ENCODE results near the gene SOAT2. TPM values are rescaled to one million over a fixed set of nuclear protein-coding genes. Genes with fewer than 3 reads are reported as not detected.
"Not testable (repeated sequence)": the region's sequence is repeated elsewhere in the genome, so short reads cannot be mapped to it uniquely, and the experiment has no call there.

Gene SOAT2
- total RNA-seq, 2 experiments from 2014 or later = 1.4 to 1.5 TPM

GRCh38 chr12:53101931-53102781, 1.1 kb upstream of the SOAT2 start:
- H3K9me3 Mint-ChIP-seq = no peaks in the 10 kb centered on the region
- peaks cover 1% of the 10 kb centered on the region for H3K27me3 Mint-ChIP-seq
- POLR2A ChIA-PET = interaction anchor here (0.9 to 3.1 kb wide), 11 partner anchors 9 to 109 kb away, joined by 3 to 27 read pairs (median 3); partner anchors contain the start of gene SPRYD3
- no peak overlapping the region for H3K4me3 Mint-ChIP-seq
- CTCF ChIA-PET = interaction anchor here (0.6 to 10.6 kb wide), 20 partner anchors 9 to 319 kb away, joined by 3 to 236 read pairs (median 4); partner anchors contain the start of genes AAAS, PFDN5 and SPRYD3
- H3K36me3 Mint-ChIP-seq (ENCODE audit: low read depth) = no peaks in the 10 kb centered on the region
- no peak for DNase-seq
- peak overlapping the region; percentile 33 for H3K27ac Mint-ChIP-seq
- H3K4me1 Mint-ChIP-seq = peaks cover 61% of the 10 kb centered on the region

- no peaks in the 10 kb centered on the region for H3K9me3 Mint-ChIP-seq
- no peak overlapping the region for H3K4me3 Mint-ChIP-seq
- no peaks in the 10 kb centered on the region for H3K36me3 Mint-ChIP-seq (ENCODE audit: low read depth)
- ChIA-PET CTCF (interaction anchor here (0.7 to 10.6 kb wide), 12 partner anchors 11 to 1772 kb away, joined by 3 to 236 read pairs (median 6); partner anchors contain the start of genes AAAS and SPRYD3), POLR2A (interaction anchor here (0.8 to 3.1 kb wide), 10 partner anchors 10 to 116 kb away, joined by 3 to 27 read pairs (median 4); partner anchors contain the start of genes EIF4B and SPRYD3)
- H3K4me1 Mint-ChIP-seq = peaks cover 50% of the 10 kb centered on the region
- H3K27me3 Mint-ChIP-seq = no peaks in the 10 kb centered on the region
- DNase-seq = peak; percentile 54
- peak overlapping the region; percentile 61 for H3K27ac Mint-ChIP-seq
Observed at GRCh38 chr12:53103860-53104305, 597 bp downstream of the SOAT2 start.

- Mint-ChIP-seq H3K27ac (no peak overlapping the region), H3K4me3 (no peak overlapping the region), H3K9me3 (no peaks in the 10 kb centered on the region), H3K36me3 (ENCODE audit: low read depth) (no peaks in the 10 kb centered on the region), H3K27me3 (no peaks in the 10 kb centered on the region), H3K4me1 (peaks cover 43% of the 10 kb centered on the region)
- CTCF ChIA-PET = interaction anchor here (0.7 to 10.6 kb wide), 3 partner anchors 10 to 572 kb away, joined by 3 to 236 read pairs (median 3); no protein-coding TSS in a partner anchor
- POLR2A ChIA-PET = no interaction called here
- no peak for DNase-seq
Observed at GRCh38 chr12:53105256-53105655, 2.0 kb downstream of the SOAT2 start.

- CTCF ChIA-PET = no interaction called here
- no peak overlapping the region for H3K27ac Mint-ChIP-seq
- POLR2A ChIA-PET = no interaction called here
- no peak for DNase-seq
- H3K9me3 Mint-ChIP-seq = no peaks in the 10 kb centered on the region
- H3K4me1 Mint-ChIP-seq = peaks cover 38% of the 10 kb centered on the region
- H3K27me3 Mint-ChIP-seq = no peaks in the 10 kb centered on the region
- H3K4me3 Mint-ChIP-seq = no peak overlapping the region
- no peaks in the 10 kb centered on the region for H3K36me3 Mint-ChIP-seq (ENCODE audit: low read depth)
Observed at GRCh38 chr12:53105712-53106439, 2.6 kb downstream of the SOAT2 start.

GRCh38 chr12:53107122-53107521, 3.8 kb downstream of the SOAT2 start:
- no peaks in the 10 kb centered on the region for H3K9me3 Mint-ChIP-seq
- H3K36me3 Mint-ChIP-seq (ENCODE audit: low read depth) = no peaks in the 10 kb centered on the region
- CTCF ChIA-PET = no interaction called here
- H3K4me1 Mint-ChIP-seq = peaks cover 31% of the 10 kb centered on the region
- no peaks in the 10 kb centered on the region for H3K27me3 Mint-ChIP-seq
- H3K27ac Mint-ChIP-seq = no peak overlapping the region
- no peak overlapping the region for H3K4me3 Mint-ChIP-seq
- no peak for DNase-seq
- POLR2A ChIA-PET = no interaction called here

GRCh38 chr12:53112431-53112830, 9.1 kb downstream of the SOAT2 start:
- POLR2A ChIA-PET = interaction anchor here (0.6 kb wide), 1 partner anchor 545 kb away, joined by 3 read pairs; no protein-coding TSS in a partner anchor

GRCh38 chr12:53113136-53113705, 9.9 kb downstream of the SOAT2 start:
- Mint-ChIP-seq H3K27ac (no peak overlapping the region), H3K4me3 (no peak overlapping the region)

More at GRCh38 chr12:53112431-53112830, 9.1 kb downstream of the SOAT2 start:
- not testable (repeated sequence) for H3K36me3 Mint-ChIP-seq (ENCODE audit: low read depth); H3K9me3 Mint-ChIP-seq; H3K4me3 Mint-ChIP-seq; H3K27ac Mint-ChIP-seq; H3K27me3 Mint-ChIP-seq; H3K4me1 Mint-ChIP-seq; DNase-seq
- CTCF ChIA-PET = interaction anchor here (1.2 kb wide), 1 partner anchor 156 kb away, joined by 6 read pairs; the partner anchor contains the start of gene ESPL1

GRCh38 chr12:53113951-53114350, 10.7 kb downstream of the SOAT2 start:
- Mint-ChIP-seq H3K27ac (no peak overlapping the region), H3K4me1 (no peaks in the 10 kb centered on the region), H3K4me3 (no peak overlapping the region), H3K27me3 (no peaks in the 10 kb centered on the region), H3K36me3 (ENCODE audit: low read depth) (no peaks in the 10 kb centered on the region), H3K9me3 (no peaks in the 10 kb centered on the region)
- ChIA-PET POLR2A (no interaction called here), CTCF (no interaction called here)
- no peak for DNase-seq

More at GRCh38 chr12:53113136-53113705, 9.9 kb downstream of the SOAT2 start:
- no peaks in the 10 kb centered on the region for H3K36me3 Mint-ChIP-seq (ENCODE audit: low read depth)
- POLR2A ChIA-PET = no interaction called here
- no peaks in the 10 kb centered on the region for H3K4me1 Mint-ChIP-seq
- no peak for DNase-seq
- H3K27me3 Mint-ChIP-seq = no peaks in the 10 kb centered on the region
- H3K9me3 Mint-ChIP-seq = no peaks in the 10 kb centered on the region
- CTCF ChIA-PET = interaction anchor here (1.2 kb wide), 1 partner anchor 155 kb away, joined by 6 read pairs; the partner anchor contains the start of gene ESPL1

- no peaks in the 10 kb centered on the region for H3K27me3 Mint-ChIP-seq
- no peak overlapping the region for H3K4me3 Mint-ChIP-seq
- no peaks in the 10 kb centered on the region for H3K4me1 Mint-ChIP-seq
- CTCF ChIA-PET = interaction anchor here (0.6 to 1.2 kb wide), 2 partner anchors 10 to 16 kb away, joined by 3 to 4 read pairs; no protein-coding TSS in a partner anchor
- H3K36me3 Mint-ChIP-seq (ENCODE audit: low read depth) = no peaks in the 10 kb centered on the region
- DNase-seq = no peak
- H3K9me3 Mint-ChIP-seq = no peaks in the 10 kb centered on the region
- POLR2A ChIA-PET = no interaction called here
- no peak overlapping the region for H3K27ac Mint-ChIP-seq
Observed at GRCh38 chr12:53115112-53115890, 12.0 kb downstream of the SOAT2 start.

GRCh38 chr12:53115891-53116648, 12.8 kb downstream of the SOAT2 start:
- ChIA-PET POLR2A (no interaction called here), CTCF (interaction anchor here (1.2 kb wide), 1 partner anchor 17 kb away, joined by 4 read pairs; no protein-coding TSS in a partner anchor)
- no peak for DNase-seq
- no peaks in the 10 kb centered on the region for H3K9me3 Mint-ChIP-seq
- H3K4me1 Mint-ChIP-seq = no peaks in the 10 kb centered on the region
- no peak overlapping the region for H3K4me3 Mint-ChIP-seq
- H3K27me3 Mint-ChIP-seq = no peaks in the 10 kb centered on the region
- H3K36me3 Mint-ChIP-seq (ENCODE audit: low read depth) = no peaks in the 10 kb centered on the region
- H3K27ac Mint-ChIP-seq = no peak overlapping the region

- ChIA-PET POLR2A (no interaction called here), CTCF (interaction anchor here (0.6 kb wide), 1 partner anchor 47 kb away, joined by 3 read pairs; no protein-coding TSS in a partner anchor)
- no peak overlapping the region for H3K27ac Mint-ChIP-seq
- H3K9me3 Mint-ChIP-seq = no peaks in the 10 kb centered on the region
- H3K27me3 Mint-ChIP-seq = no peaks in the 10 kb centered on the region
- H3K4me3 Mint-ChIP-seq = no peak overlapping the region
- DNase-seq = no peak
- no peaks in the 10 kb centered on the region for H3K36me3 Mint-ChIP-seq (ENCODE audit: low read depth)
- H3K4me1 Mint-ChIP-seq = no peaks in the 10 kb centered on the region
Observed at GRCh38 chr12:53118751-53119300, 15.5 kb downstream of the SOAT2 start.
